HL-60/S4 (cell line): ENCODE data around the gene CSTF1.
"Not testable (repeated sequence)": the region's sequence is repeated elsewhere in the genome, so short reads cannot be mapped to it uniquely, and the experiment has no call there.

Experiments used
- in situ Hi-C: fragments of 300-500 bp; cut with MboI; formaldehyde crosslinking; loops from 2 replicates; pipeline ENCODE4 v1.14.3; 2022; ENCODE audit warnings: low sequenced_read_pairs

CSTF1 gene

GRCh38 chr20:56368351-56369134 is 23.9 kb upstream of the CSTF1 start:
- in situ Hi-C loops: no loop called here

- in situ Hi-C loops: no loop called here
These were observed 23.3 kb upstream of the CSTF1 start for GRCh38 chr20:56369179-56369578.

- in situ Hi-C loops: no loop called here
These were observed 20.5 kb upstream of the CSTF1 start for GRCh38 chr20:56371977-56372376.

GRCh38 chr20:56372850-56373249 is 19.6 kb upstream of the CSTF1 start:
- in situ Hi-C loops: no loop called here

- in situ Hi-C loops: no loop called here
These were observed 18.5 kb upstream of the CSTF1 start for GRCh38 chr20:56373942-56374341.

GRCh38 chr20:56376331-56376730 is 16.1 kb upstream of the CSTF1 start:
- in situ Hi-C loops: no loop called here

GRCh38 chr20:56378386-56378785 is 14.1 kb upstream of the CSTF1 start:
- in situ Hi-C loops: no loop called here

- in situ Hi-C loops: no loop called here
These were observed 12.1 kb upstream of the CSTF1 start for GRCh38 chr20:56380375-56380774.

GRCh38 chr20:56381501-56381900 is 10.9 kb upstream of the CSTF1 start:
- in situ Hi-C loops: no loop called here

GRCh38 chr20:56382696-56383095 is 9.7 kb upstream of the CSTF1 start:
- in situ Hi-C loops: no loop called here

- in situ Hi-C loops: no loop called here
These were observed 9.1 kb upstream of the CSTF1 start for GRCh38 chr20:56383334-56383733.

- in situ Hi-C loops: no loop called here
These were observed 7.3 kb upstream of the CSTF1 start for GRCh38 chr20:56385130-56385529.

GRCh38 chr20:56386219-56386618 is 6.2 kb upstream of the CSTF1 start:
- in situ Hi-C loops: no loop called here

GRCh38 chr20:56388882-56389281 is 3.6 kb upstream of the CSTF1 start:
- in situ Hi-C loops: no loop called here

GRCh38 chr20:56389807-56390206 is 2.6 kb upstream of the CSTF1 start:
- in situ Hi-C loops: no loop called here

- in situ Hi-C loops: not testable (repeated sequence)
These were observed 2.0 kb upstream of the CSTF1 start for GRCh38 chr20:56390396-56390795.

GRCh38 chr20:56391037-56391436 is 1.4 kb upstream of the CSTF1 start:
- in situ Hi-C loops: no loop called here

GRCh38 chr20:56391596-56392131 is 781 bp upstream of the CSTF1 start:
- in situ Hi-C loops: no loop called here

- in situ Hi-C loops: no loop called here
These were observed 537 bp downstream of the CSTF1 start for GRCh38 chr20:56392881-56393482.

GRCh38 chr20:56393653-56394052 is 1.2 kb downstream of the CSTF1 start:
- in situ Hi-C loops: no loop called here

GRCh38 chr20:56395166-56395565 is 2.7 kb downstream of the CSTF1 start:
- in situ Hi-C loops: no loop called here

- in situ Hi-C loops: no loop called here
These were observed 7.7 kb downstream of the CSTF1 start for GRCh38 chr20:56400001-56400640.
